A549 (cell line): ENCODE results near the gene GNPTG. TPM values are rescaled to one million over a fixed set of nuclear protein-coding genes. Genes with fewer than 3 reads are reported as not detected.

Source experiments
- ATAC-seq, 2 experiments: fragments of 200-7000 bp in 1 of 2; fragments of >200 bp in 1 of 2; cut with Nextera tagmentation in 1 of 2; cut with Tn5 transposase in 1 of 2; 3 replicates each; pipeline versions ENCODE4 v1.8.0 to v1.9.1; 2018 to 2020; ENCODE audit warnings: mild to moderate bottlenecking in 1 of 2, moderate library complexity in 1 of 2
- CTCF ChIA-PET: fragments of 300-600 bp; sonication (Branson Sonifier 250); formaldehyde crosslinking; extraction: SDS; loops from one replicate; lab custom pipeline; 2021; ENCODE audit warnings: antibody characterized with exemption, inconsistent platforms; lab: Yijun Ruan, JAX
- POLR2A ChIA-PET: fragments of 350-600 bp; formaldehyde crosslinking; extraction: SDS; loops from one replicate; lab custom pipeline; 2021; ENCODE audit warnings: antibody characterized with exemption, inconsistent platforms; lab: Yijun Ruan, JAX
- DNase-seq, 2 experiments: peaks; one replicate each; pipeline versions ENCODE4 v3.0.0 to v3.0.0-alpha.2; 2011 to 2016; ENCODE audit warnings: low read depth in 1 of 2, low spot score in 1 of 2
- FAIRE-seq: peaks from 2 replicates; lab custom pipeline; 2011; peaks lifted over from hg19 to GRCh38; lab: Jason Lieb, UNC
- H3K27ac ChIP-seq, 2 experiments: fragments of >200 bp; sonication (Bioruptor Twin); formaldehyde crosslinking; 3 replicates each; pipeline ENCODE4 v1.5.1; 2016 to 2017
- H3K4me1 ChIP-seq: fragments of >200 bp; sonication (Bioruptor Twin); formaldehyde crosslinking; 3 replicates; pipeline ENCODE4 v1.6.1; 2016
- H3K4me2 ChIP-seq: fragments of >200 bp; sonication (Bioruptor Twin); formaldehyde crosslinking; 3 replicates; pipeline ENCODE4 v1.6.1; 2016
- H3K4me3 ChIP-seq: fragments of >200 bp; sonication (Bioruptor Twin); formaldehyde crosslinking; 3 replicates; pipeline ENCODE4 v1.5.1; 2016
- H3K9me3 ChIP-seq: fragments of >200 bp; sonication (Bioruptor Twin); formaldehyde crosslinking; 3 replicates; pipeline ENCODE4 v1.6.1; 2016
- BCL3 ChIP-seq: fragments of >200 bp; sonication (Bioruptor Twin); formaldehyde crosslinking; IDR thresholded peaks from 3 replicates; pipeline ENCODE4 v1.6.1; 2016
- CBX8 ChIP-seq: fragments of 200-600 bp; sonication (generic); IDR thresholded peaks from 2 replicates; pipeline ENCODE4 v1.6.1; 2016
- CEBPB ChIP-seq, 2 experiments: fragments of >200 bp in 1 of 2; sonication (Bioruptor Twin) in 1 of 2; formaldehyde crosslinking in 1 of 2; IDR thresholded peaks; 2 replicates each; pipeline ENCODE4 v1.6.1; 2012 to 2016
- CHD2 ChIP-seq: fragments of 150-350 bp; IDR thresholded peaks from 2 replicates; pipeline ENCODE4 v1.6.1; 2014; ENCODE audit warnings: low read length; ENCODE audit not compliant: partially characterized antibody
- EHF ChIP-seq: fragments of 250-450 bp; sonication (Bioruptor Pico); IDR thresholded peaks from 2 replicates; pipeline ENCODE4 v1.5.0; 2020; ENCODE audit warnings: mild to moderate bottlenecking
- ESRRA ChIP-seq: fragments of 150-350 bp; IDR thresholded peaks from 2 replicates; pipeline ENCODE4 v1.6.1; 2014; ENCODE audit warnings: mild to moderate bottlenecking, low read length, borderline replicate concordance
- FOSB ChIP-seq: fragments of 250-450 bp; sonication (Bioruptor Pico); IDR thresholded peaks from 2 replicates; pipeline ENCODE4 v1.5.0; 2020; ENCODE audit warnings: mild to moderate bottlenecking, moderate library complexity
- GATA3 ChIP-seq: IDR thresholded peaks from 2 replicates; pipeline ENCODE4 v1.6.1; 2012; ENCODE audit warnings: borderline replicate concordance
- HOXA7 ChIP-seq: fragments of 250-450 bp; sonication (Bioruptor Pico); IDR thresholded peaks from 2 replicates; pipeline ENCODE4 v1.5.0; 2020; ENCODE audit warnings: mild to moderate bottlenecking, moderate library complexity
- HOXB5 ChIP-seq: fragments of 250-450 bp; sonication (Bioruptor Pico); IDR thresholded peaks from 2 replicates; pipeline ENCODE4 v1.5.0; 2020; ENCODE audit warnings: mild to moderate bottlenecking, moderate library complexity
- JUN ChIP-seq, 2 experiments: fragments of >200 bp; sonication (Bioruptor Twin); formaldehyde crosslinking; IDR thresholded peaks; 2 replicates in 1 of 2; 3 replicates in 1 of 2; pipeline ENCODE4 v1.6.1; 2016 to 2017
- JUNB ChIP-seq: fragments of >200 bp; sonication (Bioruptor Twin); formaldehyde crosslinking; IDR thresholded peaks from 2 replicates; pipeline ENCODE4 v1.6.1; 2016
- MAFK ChIP-seq: fragments of 450-650 bp; IDR thresholded peaks from 2 replicates; pipeline ENCODE4 v1.6.1; 2014; ENCODE audit not compliant: partially characterized antibody
- NFE2L2 ChIP-seq: fragments of 150-350 bp; conservative IDR thresholded peaks from 2 replicates; pipeline ENCODE4 v1.6.1; 2014; ENCODE audit warnings: low read length
- NR3C1 ChIP-seq: fragments of >200 bp; sonication (Bioruptor Twin); formaldehyde crosslinking; IDR thresholded peaks from 3 replicates; pipeline ENCODE4 v1.6.1; 2017
- PBX3 ChIP-seq: IDR thresholded peaks from 2 replicates; pipeline ENCODE4 v1.6.1; 2012
- RARB ChIP-seq: fragments of 250-450 bp; sonication (Bioruptor Pico); IDR thresholded peaks from 2 replicates; pipeline ENCODE4 v1.8.0; 2021; ENCODE audit warnings: mild to moderate bottlenecking, moderate library complexity
- TP53 ChIP-seq: fragments of 250-450 bp; sonication (Bioruptor Pico); IDR thresholded peaks from 2 replicates; pipeline ENCODE4 v1.5.0; 2021; ENCODE audit warnings: mild to moderate bottlenecking, moderate library complexity
- ZC3H11A ChIP-seq: fragments of 450-650 bp; IDR thresholded peaks from 2 replicates; pipeline ENCODE4 v1.6.1; 2014; ENCODE audit warnings: antibody characterized with exemption, mild to moderate bottlenecking
- WGBS: methylation state at CpG from one replicate; pipeline ENCODE4 v1.1.6; 2017; ENCODE audit errors: missing lambda C conversion rate; 5-methylcytosine and 5-hydroxymethylcytosine counted together
- polyA plus RNA-seq, 4 experiments: library from polyadenylated mRNA; depleted of rRNA in 3 of 4; stranded (reverse); fragments of >200 nt; fragmentation: RNase III in 1 of 4; extraction: RNeasy Plus Mini Kit Qiagen cat#74134 plus additional on column Dnase treatment in 1 of 4; gene quantifications; 2 replicates in 3 of 4; 3 replicates in 1 of 4; pipeline ENCODE4 v1.2.3, GENCODE V29; 2011 to 2017
- TF ChIP-seq, protein P1 (sequence below): fragments of >200 bp; sonication (Bioruptor Twin); formaldehyde crosslinking; IDR thresholded peaks from 3 replicates; pipeline ENCODE4 v1.5.1; 2016
- TF ChIP-seq, protein P2 (sequence below): fragments of 450-650 bp; IDR thresholded peaks from 2 replicates; pipeline ENCODE4 v1.6.1; 2014; ENCODE audit warnings: antibody characterized with exemption

The GNPTG gene
- polyA plus RNA-seq, 2 of the 4 experiments (the other 2 are of a cell fraction), result 23.4 to 24.2 TPM

GRCh38 chr16:1372292-1372950 is 20.7 kb downstream of the GNPTG start (continued):
- no peak for TF ChIP-seq RARB (CRISPR knock-in tag)

GRCh38 chr16:1374418-1375297 is 22.9 kb downstream of the GNPTG start:
- DNase-seq (no peak), ATAC-seq (no peak), FAIRE-seq (no peak)
- WGBS, result 92% methylated on average over 27 of the region's 46 CpGs
- Histone ChIP-seq H3K4me1 (peaks cover 22% of the 10 kb centered on the region), H3K4me3 (no peak overlapping the region), H3K4me2 (no peak overlapping the region), H3K27ac (peak overlapping the region in 1 of 2 experiments; percentile 15; a peak in 2 of 6 replicates), H3K9me3 (no peaks in the 10 kb centered on the region)
- ChIA-PET POLR2A (no interaction called here), CTCF (interaction anchor here (0.9 to 11.4 kb wide), 2 partner anchors 12 to 24 kb away, joined by 3 to 127 read pairs; no protein-coding TSS in a partner anchor)
- no peak for TF ChIP-seq JUN (IDR thresholded peaks at IDR 0.05)
- TF ChIP-seq MAFK, result peak; percentile 18

- TF ChIP-seq FOSB (CRISPR knock-in tag) (no peak), NR3C1 (no peak), ZC3H11A (no peak), BCL3 (no peak), CHD2 (no peak), HOXA7 (no peak), PBX3 (no peak), HOXB5 (no peak), CBX8 (no peak), EHF (CRISPR knock-in tag) (no peak), CEBPB (IDR thresholded peaks at IDR 0.05) (no peak), GATA3 (no peak), JUNB (no peak), RARB (CRISPR knock-in tag) (no peak), ESRRA (no peak), TP53 (no peak), NFE2L2 (no peak)
- TF ChIP-seq, protein P1, sequence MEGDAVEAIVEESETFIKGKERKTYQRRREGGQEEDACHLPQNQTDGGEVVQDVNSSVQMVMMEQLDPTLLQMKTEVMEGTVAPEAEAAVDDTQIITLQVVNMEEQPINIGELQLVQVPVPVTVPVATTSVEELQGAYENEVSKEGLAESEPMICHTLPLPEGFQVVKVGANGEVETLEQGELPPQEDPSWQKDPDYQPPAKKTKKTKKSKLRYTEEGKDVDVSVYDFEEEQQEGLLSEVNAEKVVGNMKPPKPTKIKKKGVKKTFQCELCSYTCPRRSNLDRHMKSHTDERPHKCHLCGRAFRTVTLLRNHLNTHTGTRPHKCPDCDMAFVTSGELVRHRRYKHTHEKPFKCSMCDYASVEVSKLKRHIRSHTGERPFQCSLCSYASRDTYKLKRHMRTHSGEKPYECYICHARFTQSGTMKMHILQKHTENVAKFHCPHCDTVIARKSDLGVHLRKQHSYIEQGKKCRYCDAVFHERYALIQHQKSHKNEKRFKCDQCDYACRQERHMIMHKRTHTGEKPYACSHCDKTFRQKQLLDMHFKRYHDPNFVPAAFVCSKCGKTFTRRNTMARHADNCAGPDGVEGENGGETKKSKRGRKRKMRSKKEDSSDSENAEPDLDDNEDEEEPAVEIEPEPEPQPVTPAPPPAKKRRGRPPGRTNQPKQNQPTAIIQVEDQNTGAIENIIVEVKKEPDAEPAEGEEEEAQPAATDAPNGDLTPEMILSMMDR, result no peak
- TF ChIP-seq, protein P2, sequence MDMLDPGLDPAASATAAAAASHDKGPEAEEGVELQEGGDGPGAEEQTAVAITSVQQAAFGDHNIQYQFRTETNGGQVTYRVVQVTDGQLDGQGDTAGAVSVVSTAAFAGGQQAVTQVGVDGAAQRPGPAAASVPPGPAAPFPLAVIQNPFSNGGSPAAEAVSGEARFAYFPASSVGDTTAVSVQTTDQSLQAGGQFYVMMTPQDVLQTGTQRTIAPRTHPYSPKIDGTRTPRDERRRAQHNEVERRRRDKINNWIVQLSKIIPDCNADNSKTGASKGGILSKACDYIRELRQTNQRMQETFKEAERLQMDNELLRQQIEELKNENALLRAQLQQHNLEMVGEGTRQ, result no peak
- WGBS, result 88% methylated on average over 23 of the region's 24 CpGs
- peak overlapping the region in 1 of 2 experiments; percentile 15; a peak in 1 of 6 replicates for H3K27ac ChIP-seq
- ChIA-PET CTCF (interaction anchor here (0.9 to 11.4 kb wide), 2 partner anchors 13 to 25 kb away, joined by 3 to 127 read pairs; no protein-coding TSS in a partner anchor), POLR2A (no interaction called here)
- H3K4me2 ChIP-seq, result no peak overlapping the region
- H3K9me3 ChIP-seq, result no peaks in the 10 kb centered on the region
- ATAC-seq (no peak), DNase-seq (no peak), FAIRE-seq (no peak)
- H3K4me1 ChIP-seq, result peaks cover 27% of the 10 kb centered on the region
- no peak overlapping the region for H3K4me3 ChIP-seq
These were observed 23.5 kb downstream of the GNPTG start for GRCh38 chr16:1375298-1375640.
